Measurements from ENCODE around the gene SCTR.
"Not testable (repeated sequence)": the region's sequence is repeated elsewhere in the genome, so short reads cannot be mapped to it uniquely, and the experiment has no call there.

Gene SCTR

GRCh38 chr2:119407430-119408220, 116.7 kb downstream of the SCTR start:
- no peak overlapping the region for H3K4me3 ChIP-seq (ENCODE audit: low read depth, low read length)
- DNase-seq (ENCODE audit: low read depth) = peak; percentile 13
- TF ChIP-seq, protein P1, sequence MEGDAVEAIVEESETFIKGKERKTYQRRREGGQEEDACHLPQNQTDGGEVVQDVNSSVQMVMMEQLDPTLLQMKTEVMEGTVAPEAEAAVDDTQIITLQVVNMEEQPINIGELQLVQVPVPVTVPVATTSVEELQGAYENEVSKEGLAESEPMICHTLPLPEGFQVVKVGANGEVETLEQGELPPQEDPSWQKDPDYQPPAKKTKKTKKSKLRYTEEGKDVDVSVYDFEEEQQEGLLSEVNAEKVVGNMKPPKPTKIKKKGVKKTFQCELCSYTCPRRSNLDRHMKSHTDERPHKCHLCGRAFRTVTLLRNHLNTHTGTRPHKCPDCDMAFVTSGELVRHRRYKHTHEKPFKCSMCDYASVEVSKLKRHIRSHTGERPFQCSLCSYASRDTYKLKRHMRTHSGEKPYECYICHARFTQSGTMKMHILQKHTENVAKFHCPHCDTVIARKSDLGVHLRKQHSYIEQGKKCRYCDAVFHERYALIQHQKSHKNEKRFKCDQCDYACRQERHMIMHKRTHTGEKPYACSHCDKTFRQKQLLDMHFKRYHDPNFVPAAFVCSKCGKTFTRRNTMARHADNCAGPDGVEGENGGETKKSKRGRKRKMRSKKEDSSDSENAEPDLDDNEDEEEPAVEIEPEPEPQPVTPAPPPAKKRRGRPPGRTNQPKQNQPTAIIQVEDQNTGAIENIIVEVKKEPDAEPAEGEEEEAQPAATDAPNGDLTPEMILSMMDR (IDR thresholded peaks at IDR 0.05; ENCODE audit: low read depth, low read length, missing control alignments) = peak; percentile 77

GRCh38 chr2:119405151-119405550, 119.1 kb downstream of the SCTR start:
- no peak for DNase-seq (ENCODE audit: low read depth)
- no peak overlapping the region for H3K4me3 ChIP-seq (ENCODE audit: low read depth, low read length)
- TF ChIP-seq, protein P1 (IDR thresholded peaks at IDR 0.05; ENCODE audit: low read depth, low read length, missing control alignments) = no peak

- not testable (repeated sequence) for H3K4me3 ChIP-seq (ENCODE audit: low read depth, low read length); DNase-seq (ENCODE audit: low read depth)
Measured at GRCh38 chr2:119403618-119404017, 120.7 kb downstream of the SCTR start.

DNA sequence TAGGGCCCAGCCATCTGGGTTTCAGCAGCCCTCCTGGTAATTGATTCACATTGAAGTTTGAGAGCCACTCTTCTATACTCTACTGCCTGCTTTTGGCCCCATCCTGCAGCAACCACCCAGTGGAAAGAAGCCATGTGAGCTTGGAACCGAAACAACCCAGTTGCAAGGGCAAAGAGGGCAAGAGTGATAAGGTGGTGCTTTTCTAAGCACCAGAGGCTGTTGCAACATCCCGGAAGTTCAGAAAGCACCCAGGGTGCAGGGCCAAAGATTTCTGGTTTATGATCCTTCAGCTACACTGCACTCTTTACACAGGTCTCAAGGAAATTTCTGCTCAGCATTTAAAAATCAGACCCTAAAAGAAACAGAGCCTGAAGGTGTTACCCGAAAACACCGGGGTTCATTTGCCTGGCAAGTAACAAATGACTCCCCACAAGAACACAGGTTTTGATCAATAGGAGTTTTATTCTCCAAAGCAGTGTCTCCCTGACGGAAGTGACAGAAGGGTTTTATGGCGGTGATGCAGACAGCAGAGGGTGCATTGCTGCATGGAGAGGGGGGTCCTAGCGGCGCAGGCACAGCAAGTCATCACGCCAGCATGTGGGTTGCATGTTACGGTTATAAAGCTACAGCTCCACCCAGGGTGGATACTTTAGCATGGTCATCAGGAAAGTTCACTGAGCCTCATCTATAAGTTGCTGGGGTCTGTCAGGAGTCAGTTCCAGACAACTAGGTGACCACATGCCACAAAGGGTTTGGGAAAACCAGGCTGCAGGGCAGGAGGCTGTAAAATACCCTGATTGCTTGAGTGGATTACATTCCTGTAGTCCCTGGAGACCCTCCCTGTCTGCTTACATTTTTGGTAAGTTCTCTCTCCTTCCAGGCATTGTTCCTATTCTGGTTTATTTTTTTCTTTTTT, 121.4 kb downstream of the SCTR start:
- no peak overlapping the region for H3K4me3 ChIP-seq (ENCODE audit: low read depth, low read length)
- TF ChIP-seq, protein P1 (IDR thresholded peaks at IDR 0.05; ENCODE audit: low read depth, low read length, missing control alignments) = no peak
- no peak for DNase-seq (ENCODE audit: low read depth)

- H3K4me3 ChIP-seq (ENCODE audit: low read depth, low read length) = no peak overlapping the region
- TF ChIP-seq, protein P1 (IDR thresholded peaks at IDR 0.05; ENCODE audit: low read depth, low read length, missing control alignments) = no peak
- DNase-seq (ENCODE audit: low read depth) = no peak
Measured at GRCh38 chr2:119402106-119402505, 122.2 kb downstream of the SCTR start.

DNA sequence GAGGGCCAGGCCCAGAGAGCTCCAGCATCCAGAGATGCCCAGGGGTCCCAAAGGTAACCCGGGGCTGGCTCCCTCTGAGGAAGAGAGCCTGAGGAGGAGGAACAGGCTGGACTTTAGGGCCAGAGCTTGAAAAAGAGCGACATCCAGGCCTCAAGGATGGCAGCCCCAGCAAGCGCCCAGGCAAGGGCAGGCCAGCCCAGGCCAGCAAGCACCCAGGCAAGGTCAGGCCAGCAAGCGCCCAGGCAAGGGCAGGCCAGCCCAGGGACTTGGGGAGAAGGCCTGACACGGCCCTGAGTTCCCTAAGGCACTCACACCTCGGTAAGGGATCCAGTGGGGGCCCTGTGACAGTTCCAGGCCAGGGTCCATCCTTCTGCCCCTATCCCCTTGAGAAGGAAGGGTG, 127.1 kb downstream of the SCTR start:
- no peak for DNase-seq (ENCODE audit: low read depth)
- H3K4me3 ChIP-seq (ENCODE audit: low read depth, low read length) = no peak overlapping the region
- TF ChIP-seq, protein P1 (IDR thresholded peaks at IDR 0.05; ENCODE audit: low read depth, low read length, missing control alignments) = no peak

GRCh38 chr2:119393971-119394748, 130.1 kb downstream of the SCTR start:
- H3K4me3 ChIP-seq (ENCODE audit: low read depth, low read length) = no peak overlapping the region
- no peak for DNase-seq (ENCODE audit: low read depth)
- TF ChIP-seq, protein P1 (IDR thresholded peaks at IDR 0.05; ENCODE audit: low read depth, low read length, missing control alignments) = no peak

Measured in GM12864 (cell line).